ENCODE results near the gene MCF2L2.

DNA sequence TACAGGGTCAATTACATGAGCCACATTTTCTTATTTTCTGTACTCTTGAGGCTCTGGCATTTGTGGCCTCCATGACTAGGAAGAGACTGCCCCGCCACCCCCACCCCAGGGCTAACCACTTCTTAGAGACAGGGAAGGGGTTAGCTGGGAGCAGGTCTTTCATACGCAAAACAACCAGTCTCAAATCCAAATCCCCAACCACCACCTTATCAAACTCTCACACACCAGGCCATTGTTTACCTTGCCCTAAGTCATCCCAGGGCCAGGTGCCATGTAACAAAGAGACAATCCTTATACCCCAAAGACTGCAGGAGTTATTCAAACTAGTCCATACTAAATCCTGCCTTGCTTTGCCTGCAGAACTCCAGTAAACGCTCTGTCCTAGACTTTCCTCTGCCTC, 97.5 kb downstream of the MCF2L2 start:
- no peak for TF ChIP-seq POLR2A (IDR thresholded peaks at IDR 0.05; ENCODE audit: low read depth, low read length)
- no peak for TF ChIP-seq POLR2AphosphoS5 (IDR thresholded peaks at IDR 0.05; ENCODE audit: low read depth, low read length)
- no peak for TF ChIP-seq SPI1 (IDR thresholded peaks at IDR 0.05; ENCODE audit: low read depth, low read length)
- TF ChIP-seq PAX5 (IDR thresholded peaks at IDR 0.05; ENCODE audit: insufficient read depth, low read length, severe bottlenecking), result no peak

Measured in GM12891 (cell line).